Trophoblast cell (in vitro differentiated cells and primary cell): Measurements from ENCODE around the gene ELAC1.
"Not testable (repeated sequence)": the region's sequence is repeated elsewhere in the genome, so short reads cannot be mapped to it uniquely, and the experiment has no call there.

Experiments used
- DNase-seq, 2 donors: peaks; one replicate each; pipeline ENCODE4 v3.0.0-alpha.2; 2016
- H2AFZ ChIP-seq: 2 replicates; pipeline ENCODE4 v1.6.1; 2013; ENCODE audit warnings: low read length, moderate library complexity, mild to moderate bottlenecking; ENCODE audit not compliant: insufficient read depth, poor library complexity
- H2AK5ac ChIP-seq: 2 replicates; pipeline ENCODE4 v1.6.1; 2013; ENCODE audit warnings: mild to moderate bottlenecking, low read length
- H2BK120ac ChIP-seq: 2 replicates; pipeline ENCODE4 v1.6.1; 2013; ENCODE audit warnings: low read length, mild to moderate bottlenecking, moderate library complexity; ENCODE audit not compliant: insufficient read depth, poor library complexity
- H2BK12ac ChIP-seq: 2 replicates; pipeline ENCODE4 v1.6.1; 2013; ENCODE audit warnings: mild to moderate bottlenecking, low read length, moderate library complexity
- H2BK5ac ChIP-seq: 2 replicates; pipeline ENCODE4 v1.6.1; 2013; ENCODE audit warnings: low read length, low read depth, moderate library complexity, mild to moderate bottlenecking; ENCODE audit not compliant: poor library complexity
- H3K14ac ChIP-seq: 2 replicates; pipeline ENCODE4 v1.6.1; 2013; ENCODE audit warnings: mild to moderate bottlenecking, low read length
- H3K18ac ChIP-seq: 2 replicates; pipeline ENCODE4 v1.6.1; 2013; ENCODE audit warnings: mild to moderate bottlenecking, low read length
- H3K23ac ChIP-seq: 2 replicates; pipeline ENCODE4 v1.6.1; 2013; ENCODE audit warnings: low read length
- H3K27ac ChIP-seq: 2 replicates; pipeline ENCODE4 v1.5.1; 2013; ENCODE audit warnings: low read depth, mild to moderate bottlenecking, inconsistent platforms, low read length, moderate library complexity
- H3K27me3 ChIP-seq: 2 replicates; pipeline ENCODE4 v1.6.1; 2013; ENCODE audit warnings: inconsistent platforms, mild to moderate bottlenecking, low read length, moderate library complexity; ENCODE audit not compliant: insufficient read depth
- H3K36me3 ChIP-seq, 2 experiments: 1 replicate in 1 of 2; 2 replicates in 1 of 2; pipeline ENCODE4 v1.6.1; 2013; ENCODE audit warnings: low read length in 2 of 2, mild to moderate bottlenecking in 2 of 2, moderate library complexity in 1 of 2; ENCODE audit not compliant: insufficient read depth in 2 of 2, control insufficient read depth in 1 of 2
- H3K4ac ChIP-seq: 2 replicates; pipeline ENCODE4 v1.6.1; 2013; ENCODE audit warnings: low read depth, mild to moderate bottlenecking, low read length, moderate library complexity
- H3K4me1 ChIP-seq, 2 experiments: 1 replicate in 1 of 2; 2 replicates in 1 of 2; pipeline ENCODE4 v1.6.1; 2013; ENCODE audit warnings: low read length in 2 of 2, mild to moderate bottlenecking in 2 of 2, moderate library complexity in 1 of 2; ENCODE audit not compliant: insufficient read depth in 2 of 2, control insufficient read depth in 1 of 2
- H3K4me2 ChIP-seq: 2 replicates; pipeline ENCODE4 v1.6.1; 2013; ENCODE audit warnings: inconsistent platforms, mild to moderate bottlenecking, low read length, moderate library complexity
- H3K4me3 ChIP-seq: 2 replicates; pipeline ENCODE4 v1.5.1; 2013; ENCODE audit warnings: mild to moderate bottlenecking, low read depth, low read length, inconsistent platforms
- H3K79me1 ChIP-seq: one replicate; pipeline ENCODE4 v1.6.1; 2013; ENCODE audit warnings: low read length
- H3K79me2 ChIP-seq: 2 replicates; pipeline ENCODE4 v1.6.1; 2013; ENCODE audit warnings: low read length, mild to moderate bottlenecking; ENCODE audit not compliant: control insufficient read depth, insufficient read depth, poor library complexity
- H3K9ac ChIP-seq: 2 replicates; pipeline ENCODE4 v1.6.1; 2013; ENCODE audit warnings: mild to moderate bottlenecking, low read length
- H3K9me3 ChIP-seq: 2 replicates; pipeline ENCODE4 v1.6.1; 2013; ENCODE audit warnings: low read depth, mild to moderate bottlenecking, control low read depth, inconsistent platforms, low read length; ENCODE audit not compliant: insufficient read depth
- H4K12ac ChIP-seq: 2 replicates; pipeline ENCODE4 v1.6.1; 2013; ENCODE audit warnings: low read depth, mild to moderate bottlenecking, low read length, moderate library complexity
- H4K8ac ChIP-seq: 2 replicates; pipeline ENCODE4 v1.6.1; 2013; ENCODE audit warnings: low read depth, mild to moderate bottlenecking, low read length, moderate library complexity
- H4K91ac ChIP-seq: one replicate; pipeline ENCODE4 v1.6.1; 2013; ENCODE audit warnings: low read depth, mild to moderate bottlenecking, low read length, moderate library complexity
- WGBS: extraction: QIAGEN DNeasy Blood & Tissue Kit; methylation state at CpG from one replicate; pipeline ENCODE4 v1.1.7; 2013; ENCODE audit warnings: missing lambda C conversion rate; ENCODE audit not compliant: insufficient read length, insufficient coverage; ENCODE audit errors: extremely low coverage; 5-methylcytosine and 5-hydroxymethylcytosine counted together

ELAC1 gene

DNA sequence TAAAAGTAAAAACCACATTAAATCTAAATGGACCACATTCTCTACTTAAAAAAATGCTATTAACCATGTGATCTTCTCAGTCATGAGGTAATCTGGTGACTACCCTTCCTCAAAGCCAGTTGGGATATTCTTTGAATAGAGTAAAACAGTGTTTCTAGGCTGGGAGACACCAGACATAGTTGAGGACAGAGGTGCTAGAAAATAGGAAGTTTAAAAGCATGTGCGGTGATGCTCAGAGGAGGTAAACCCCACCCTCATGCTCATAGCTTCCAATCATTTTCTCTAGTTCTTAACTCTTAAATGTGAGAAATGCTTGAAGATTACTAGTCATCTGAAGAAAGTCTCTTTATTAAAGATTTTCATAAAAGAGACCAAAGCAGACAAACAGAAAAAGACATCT is 30.7 kb upstream of the ELAC1 start:
- H3K14ac ChIP-seq = no peak overlapping the region
- peaks cover 0 to 4% of the 10 kb centered on the region in 2 experiments for H3K36me3 ChIP-seq
- H3K4ac ChIP-seq = no peak overlapping the region
- H2AK5ac ChIP-seq = no peak overlapping the region
- H3K4me3 ChIP-seq = no peak overlapping the region
- H3K4me2 ChIP-seq = no peak overlapping the region
- H4K91ac ChIP-seq = no peak overlapping the region
- H3K79me1 ChIP-seq = no peaks in the 10 kb centered on the region
- H3K4me1 ChIP-seq = no peaks in the 10 kb centered on the region
- no peak overlapping the region for H2AFZ ChIP-seq
- no peaks in the 10 kb centered on the region for H3K27me3 ChIP-seq
- no peak overlapping the region for H4K12ac ChIP-seq
- no peak overlapping the region for H2BK12ac ChIP-seq
- no peak overlapping the region for H3K23ac ChIP-seq
- H3K9me3 ChIP-seq = no peaks in the 10 kb centered on the region
- no peak for DNase-seq
- H2BK120ac ChIP-seq = no peak overlapping the region
- WGBS = no CpG with 5 or more reads among the region's 1 CpG
- H3K9ac ChIP-seq = no peak overlapping the region
- H3K18ac ChIP-seq = no peak overlapping the region
- no peaks in the 10 kb centered on the region for H3K79me2 ChIP-seq
- H3K27ac ChIP-seq = no peak overlapping the region
- no peak overlapping the region for H2BK5ac ChIP-seq
- H4K8ac ChIP-seq = no peak overlapping the region

DNA sequence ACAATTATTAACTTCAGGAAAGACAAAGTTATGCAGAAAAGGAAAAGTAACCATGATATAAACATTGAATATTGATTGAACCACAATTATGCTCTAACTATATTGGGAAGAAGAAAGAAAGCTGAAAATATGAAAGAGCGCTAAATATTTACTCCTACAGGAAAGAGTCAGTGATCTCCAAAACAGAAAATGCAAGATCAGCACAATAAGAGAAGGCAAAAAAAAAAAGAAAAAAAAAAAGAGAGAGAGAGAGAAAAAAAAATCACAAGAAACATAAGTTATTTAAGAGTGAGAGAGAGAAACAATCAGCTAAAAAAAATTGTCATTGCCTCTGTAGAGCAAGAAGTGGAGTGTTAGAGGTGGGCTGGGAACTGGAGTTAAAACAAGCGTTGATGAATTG is 28.9 kb upstream of the ELAC1 start:
- H3K9ac ChIP-seq = no peak overlapping the region
- H2AFZ ChIP-seq = no peak overlapping the region

DNA sequence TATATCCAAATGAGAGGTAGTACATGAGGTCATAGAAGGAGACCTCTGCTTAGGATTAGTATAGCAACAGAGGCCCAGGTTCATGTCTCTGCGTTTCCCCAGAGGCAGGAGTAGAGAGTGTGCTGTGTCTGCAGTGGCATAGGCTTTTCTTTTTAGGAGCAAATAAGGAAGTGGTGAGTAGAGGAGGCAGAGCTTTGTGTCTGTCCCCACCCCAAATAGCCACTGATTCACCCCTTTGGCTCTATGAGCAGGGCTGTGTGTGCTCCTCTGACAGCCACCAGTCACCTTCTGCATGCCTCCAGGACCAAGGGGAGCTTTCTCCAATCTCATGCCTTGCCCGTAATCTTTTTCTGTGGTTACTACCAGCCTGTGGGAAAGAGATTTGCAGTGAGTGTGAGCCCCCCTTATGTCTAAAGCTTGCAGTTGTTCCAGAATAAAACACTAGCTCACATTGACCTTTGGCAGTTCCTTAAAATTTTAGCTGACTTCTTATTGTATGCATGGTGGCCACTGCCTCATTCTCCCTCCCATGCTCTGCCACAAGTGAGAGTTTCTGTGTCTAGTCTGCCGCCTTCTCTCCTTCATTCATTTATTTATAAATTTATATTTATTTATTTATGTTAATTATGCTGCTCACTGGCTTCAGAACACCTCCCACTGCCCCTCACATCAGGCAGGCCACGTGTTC is 23.5 kb upstream of the ELAC1 start:
- H3K4me3 ChIP-seq = no peak overlapping the region
- H3K4me2 ChIP-seq = no peak overlapping the region
- no peak overlapping the region for H2AFZ ChIP-seq
- no CpG with 5 or more reads among the region's 4 CpGs for WGBS
- no peak overlapping the region for H3K23ac ChIP-seq
- no peaks in the 10 kb centered on the region for H3K79me1 ChIP-seq
- no peak overlapping the region for H3K27ac ChIP-seq
- no peak overlapping the region for H4K91ac ChIP-seq
- H3K9ac ChIP-seq = no peak overlapping the region
- H4K8ac ChIP-seq = no peak overlapping the region
- H3K4me1 ChIP-seq = peaks cover 0 to 4% of the 10 kb centered on the region in 2 experiments
- no peak overlapping the region for H2AK5ac ChIP-seq
- no peak overlapping the region for H4K12ac ChIP-seq
- no peak overlapping the region for H2BK5ac ChIP-seq
- no peak for DNase-seq
- H3K4ac ChIP-seq = no peak overlapping the region
- no peaks in the 10 kb centered on the region for H3K9me3 ChIP-seq
- no peak overlapping the region for H3K18ac ChIP-seq
- H3K79me2 ChIP-seq = no peaks in the 10 kb centered on the region
- no peak overlapping the region for H3K14ac ChIP-seq
- no peaks in the 10 kb centered on the region for H3K27me3 ChIP-seq
- no peak overlapping the region for H2BK12ac ChIP-seq
- no peak overlapping the region for H2BK120ac ChIP-seq
- H3K36me3 ChIP-seq = peaks cover 0 to 3% of the 10 kb centered on the region in 2 experiments

More for the DNA sequence above, 28.9 kb upstream of the ELAC1 start:
- Histone ChIP-seq H3K4me1 (no peaks in the 10 kb centered on the region), H4K12ac (no peak overlapping the region), H3K18ac (no peak overlapping the region), H3K9me3 (no peaks in the 10 kb centered on the region), H4K91ac (no peak overlapping the region), H3K4me2 (no peak overlapping the region), H2AK5ac (no peak overlapping the region), H3K4me3 (no peak overlapping the region), H3K4ac (no peak overlapping the region), H2BK5ac (no peak overlapping the region), H2BK120ac (no peak overlapping the region), H3K79me1 (no peaks in the 10 kb centered on the region), H4K8ac (no peak overlapping the region), H2BK12ac (no peak overlapping the region), H3K27me3 (no peaks in the 10 kb centered on the region), H3K27ac (no peak overlapping the region), H3K79me2 (no peaks in the 10 kb centered on the region), H3K14ac (no peak overlapping the region), H3K23ac (no peak overlapping the region), H3K36me3 (peaks cover 0 to 4% of the 10 kb centered on the region in 2 experiments)
- DNase-seq = no peak
- no CpG with 5 or more reads among the region's 2 CpGs for WGBS

DNA sequence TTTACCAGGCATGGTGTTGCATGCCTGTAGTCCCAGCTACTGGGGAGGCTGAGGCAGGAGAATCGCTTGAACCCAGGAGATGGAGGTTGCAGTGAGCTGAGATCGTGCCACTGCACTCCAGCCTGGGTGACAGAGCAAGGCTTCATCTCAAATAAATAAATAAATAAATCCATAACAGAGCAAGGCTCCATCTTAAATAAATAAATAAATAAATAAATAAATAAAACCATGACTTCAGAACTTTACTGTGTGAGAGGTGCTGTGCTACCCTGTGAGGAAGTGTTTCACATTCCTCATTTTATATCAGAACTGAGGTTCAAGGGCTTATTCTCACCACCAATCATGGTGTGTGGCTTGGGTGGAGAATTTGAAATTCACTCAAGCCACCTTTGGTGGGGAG is 21.9 kb upstream of the ELAC1 start:
- not testable (repeated sequence) for H2BK12ac ChIP-seq, H2BK120ac ChIP-seq, H3K14ac ChIP-seq, H3K27ac ChIP-seq, H3K4me1 ChIP-seq, H4K8ac ChIP-seq, H4K91ac ChIP-seq, H3K4ac ChIP-seq, H3K9me3 ChIP-seq, H3K27me3 ChIP-seq, H4K12ac ChIP-seq, H3K4me2 ChIP-seq, H2BK5ac ChIP-seq, H3K79me2 ChIP-seq, H2AK5ac ChIP-seq, H3K36me3 ChIP-seq, H3K79me1 ChIP-seq, H3K18ac ChIP-seq, H2AFZ ChIP-seq, H3K9ac ChIP-seq, H3K23ac ChIP-seq, DNase-seq, H3K4me3 ChIP-seq
- WGBS = no CpG with 5 or more reads among the region's 2 CpGs
